GM18861 (cell line): ENCODE data around the gene SLC22A12.
"Not testable (repeated sequence)": the region's sequence is repeated elsewhere in the genome, so short reads cannot be mapped to it uniquely, and the experiment has no call there.

Experiments used
- ATAC-seq: cut with Tn5 transposase; IDR thresholded peaks from one replicate; pipeline ENCODE4 v1.9.1; 2021; ENCODE audit not compliant: unreplicated experiment

The SLC22A12 gene

GRCh38 chr11:64590763-64591221, at the start of gene SLC22A12:
SLC22A12 (plus strand) TSS chr11:64591220; CDS start chr11:64591557, 337 bp downstream.
- no peak for ATAC-seq

GRCh38 chr11:64542172-64543125, 48.6 kb upstream of the SLC22A12 start:
- no peak for ATAC-seq

GRCh38 chr11:64543818-64544217, 47.2 kb upstream of the SLC22A12 start:
- no peak for ATAC-seq

- ATAC-seq = no peak
These were observed 46.3 kb upstream of the SLC22A12 start for GRCh38 chr11:64544616-64545296.

- ATAC-seq = no peak
These were observed 45.4 kb upstream of the SLC22A12 start for GRCh38 chr11:64545619-64546018.

- ATAC-seq = no peak
These were observed 44.8 kb upstream of the SLC22A12 start for GRCh38 chr11:64546176-64546575.

GRCh38 chr11:64546600-64546999, 44.4 kb upstream of the SLC22A12 start:
- no peak for ATAC-seq

GRCh38 chr11:64549969-64550368, 41.1 kb upstream of the SLC22A12 start:
- no peak for ATAC-seq

GRCh38 chr11:64553554-64554201, 37.3 kb upstream of the SLC22A12 start:
- ATAC-seq = no peak

- no peak for ATAC-seq
These were observed 34.8 kb upstream of the SLC22A12 start for GRCh38 chr11:64556044-64556720.

- no peak for ATAC-seq
These were observed 34.2 kb upstream of the SLC22A12 start for GRCh38 chr11:64556721-64557250.

- ATAC-seq = no peak
These were observed 32.8 kb upstream of the SLC22A12 start for GRCh38 chr11:64558065-64558745.

- no peak for ATAC-seq
These were observed 32.2 kb upstream of the SLC22A12 start for GRCh38 chr11:64558869-64559268.

GRCh38 chr11:64559351-64560138, 31.5 kb upstream of the SLC22A12 start:
- no peak for ATAC-seq

GRCh38 chr11:64560139-64560771, 30.8 kb upstream of the SLC22A12 start:
- no peak for ATAC-seq

GRCh38 chr11:64560941-64561340, 30.1 kb upstream of the SLC22A12 start:
- ATAC-seq = no peak

GRCh38 chr11:64561429-64561828, 29.6 kb upstream of the SLC22A12 start:
- not testable (repeated sequence) for ATAC-seq

GRCh38 chr11:64561984-64562722, 28.9 kb upstream of the SLC22A12 start:
- no peak for ATAC-seq
